Measurements from ENCODE around the gene NDUFB7. TPM values are rescaled to one million over a fixed set of nuclear protein-coding genes. Genes with fewer than 3 reads are reported as not detected.
"Not testable (repeated sequence)": the region's sequence is repeated elsewhere in the genome, so short reads cannot be mapped to it uniquely, and the experiment has no call there.

NDUFB7 gene
- total RNA-seq, 2 donors from 2014 or later: 79.7 to 132 TPM

DNA sequence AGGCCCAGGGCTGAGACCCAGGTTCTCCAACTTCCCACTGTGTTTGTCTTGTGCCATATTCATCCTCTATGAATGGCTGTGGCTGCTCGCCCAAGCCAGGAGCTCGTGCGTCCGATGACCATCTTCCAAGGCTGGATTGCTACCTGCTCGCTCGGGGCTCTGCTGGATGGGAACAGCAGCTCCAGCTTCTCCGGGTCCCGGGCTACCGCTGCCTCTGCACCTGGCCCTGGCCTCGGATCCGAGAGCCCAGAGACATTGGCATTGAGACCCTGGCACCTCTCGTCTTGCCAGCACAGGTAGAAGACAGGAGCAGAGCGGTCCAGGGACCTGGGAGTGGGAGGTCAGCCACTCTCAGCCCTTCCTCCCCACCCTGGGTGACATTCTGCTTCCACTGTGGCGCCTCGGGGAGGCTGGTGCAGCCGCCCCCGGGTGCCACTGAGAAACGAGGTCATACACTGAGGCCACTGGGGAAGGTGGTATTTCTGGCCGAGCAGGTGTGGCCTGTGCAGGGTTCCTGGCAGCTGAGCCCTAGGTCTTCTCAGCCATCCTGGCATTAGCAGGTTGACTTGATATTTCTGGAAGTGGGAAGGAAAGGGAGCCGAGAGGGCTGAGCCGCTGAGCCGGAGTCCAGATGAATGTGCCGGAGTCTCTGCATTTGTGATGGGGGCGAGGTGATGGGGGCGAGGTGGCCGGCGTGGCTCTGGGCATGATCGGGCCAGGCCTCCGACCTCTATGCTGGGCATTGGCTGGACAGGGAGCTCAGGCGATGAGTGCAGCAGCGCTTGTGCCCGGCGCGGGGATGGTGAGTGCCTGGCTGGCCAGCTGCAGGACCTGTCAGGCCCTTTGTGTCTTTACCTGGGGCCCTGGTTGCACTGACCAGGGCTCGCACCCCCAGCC, 18.6 kb downstream of the NDUFB7 start:
- ATAC-seq (replicated peaks): no peak
- H3K4me3 Mint-ChIP-seq: no peak overlapping the region
- H3K36me3 Mint-ChIP-seq (ENCODE audit: low read depth): peaks cover 23% of the 10 kb centered on the region
- H3K27me3 Mint-ChIP-seq: no peaks in the 10 kb centered on the region
- peaks cover 19% of the 10 kb centered on the region for H3K4me1 Mint-ChIP-seq
- no peaks in the 10 kb centered on the region for H3K9me3 Mint-ChIP-seq
- H3K27ac Mint-ChIP-seq: peak overlapping the region; percentile 66

DNA sequence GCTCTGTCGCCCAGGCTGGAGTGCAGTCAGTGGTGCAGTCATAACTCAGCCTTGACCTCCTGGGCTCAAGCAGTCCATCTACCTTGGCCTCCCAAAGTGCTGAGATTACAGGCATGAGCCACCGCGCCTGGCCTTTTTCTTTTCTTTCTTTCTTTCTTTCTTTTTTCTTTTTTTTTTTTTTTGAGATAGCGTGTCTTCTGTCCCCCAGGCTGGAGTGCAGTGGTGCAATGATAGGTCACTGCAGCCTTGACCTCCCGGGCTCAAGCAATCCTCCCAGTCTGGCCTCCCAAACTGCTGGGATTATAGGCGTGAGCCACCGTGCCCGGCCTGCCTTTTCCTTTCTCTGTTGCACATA, 19.9 kb downstream of the NDUFB7 start:
- not testable (repeated sequence) for H3K9me3 Mint-ChIP-seq; H3K27me3 Mint-ChIP-seq; ATAC-seq (replicated peaks); H3K4me3 Mint-ChIP-seq
- peaks cover 19% of the 10 kb centered on the region for H3K4me1 Mint-ChIP-seq
- peak overlapping the region; percentile 4 for H3K27ac Mint-ChIP-seq
- H3K36me3 Mint-ChIP-seq (ENCODE audit: low read depth): peaks cover 26% of the 10 kb centered on the region

DNA sequence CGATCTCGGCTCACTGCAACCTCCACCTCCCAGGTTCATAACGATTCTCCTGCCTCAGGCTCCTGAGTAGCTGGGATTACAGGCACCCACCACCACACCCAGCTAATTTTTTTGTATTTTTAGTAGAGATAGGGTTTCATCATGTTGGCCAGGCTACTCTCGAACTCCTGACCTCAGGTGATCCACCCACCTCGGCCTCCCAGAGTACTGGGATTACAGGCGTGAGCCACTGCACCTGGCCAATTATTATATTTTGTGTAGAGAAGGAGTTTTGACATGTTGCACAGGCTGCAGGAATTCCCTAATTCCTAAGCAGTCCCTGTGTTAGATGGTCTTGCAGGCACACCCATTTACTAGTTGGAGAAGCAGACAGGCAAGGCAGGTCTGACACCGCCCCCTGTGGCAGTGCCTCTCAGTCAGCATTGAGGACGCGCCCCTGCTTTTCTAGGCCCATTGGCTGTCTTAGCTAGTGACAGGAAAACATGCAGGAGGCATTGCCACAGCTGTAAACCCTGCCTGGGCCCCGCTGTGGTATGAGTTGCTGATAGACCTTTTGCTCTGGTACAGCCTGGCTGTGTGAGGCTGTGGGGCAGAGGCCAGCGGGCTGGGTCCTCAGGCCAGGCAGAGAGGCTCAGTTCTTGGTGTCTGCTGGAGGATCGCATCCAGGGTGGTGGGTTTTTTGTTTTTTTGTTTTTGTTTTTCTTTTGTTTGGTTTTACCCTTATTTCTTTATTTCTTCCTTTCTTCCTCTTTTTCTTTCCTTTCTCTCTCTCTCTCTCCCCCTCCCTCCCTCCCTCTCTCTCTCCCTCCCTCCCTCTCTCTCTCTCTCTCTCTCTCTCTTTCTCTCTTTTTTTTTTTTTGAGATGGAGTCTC, 20.5 kb downstream of the NDUFB7 start:
- peak overlapping the region; percentile 22 for H3K4me3 Mint-ChIP-seq
- H3K9me3 Mint-ChIP-seq, H3K27me3 Mint-ChIP-seq: not testable (repeated sequence)
- peaks cover 14% of the 10 kb centered on the region for H3K4me1 Mint-ChIP-seq
- H3K36me3 Mint-ChIP-seq (ENCODE audit: low read depth): peaks cover 23% of the 10 kb centered on the region
- peak overlapping the region; percentile 4 for H3K27ac Mint-ChIP-seq
- ATAC-seq (replicated peaks): peak; percentile 63

DNA sequence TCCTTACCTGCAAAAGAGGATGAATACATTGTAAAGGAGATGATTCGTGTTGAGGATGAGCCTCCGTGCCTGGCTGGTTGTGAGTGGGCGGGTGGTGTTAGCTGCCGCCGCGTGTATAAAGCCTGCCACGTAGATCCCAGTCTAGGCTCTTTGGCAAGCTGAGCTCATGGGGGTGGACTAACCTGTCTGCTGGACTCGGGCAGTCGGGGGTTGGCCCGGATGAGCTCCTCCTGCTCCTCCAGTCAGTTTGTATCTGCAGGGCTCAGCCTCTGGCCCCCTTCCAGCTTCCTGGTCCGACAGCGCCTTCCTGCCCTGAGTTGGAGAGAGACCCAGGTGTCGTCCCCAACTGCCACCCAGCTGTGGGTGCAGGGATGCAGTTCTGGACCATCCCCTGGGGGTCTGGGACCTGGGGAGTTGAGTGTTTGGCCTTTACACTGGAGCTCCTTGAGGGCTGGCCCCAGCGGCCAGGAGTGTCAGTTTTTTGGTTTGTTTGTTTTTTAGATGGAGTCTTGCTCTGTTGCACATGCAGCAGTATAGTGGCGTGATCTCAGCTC, 21.6 kb downstream of the NDUFB7 start:
- Mint-ChIP-seq H3K9me3 (no peaks in the 10 kb centered on the region), H3K4me3 (no peak overlapping the region), H3K36me3 (ENCODE audit: low read depth) (peaks cover 16% of the 10 kb centered on the region), H3K27ac (peak overlapping the region; percentile 4), H3K4me1 (peaks cover 5% of the 10 kb centered on the region), H3K27me3 (no peaks in the 10 kb centered on the region)
- ATAC-seq (replicated peaks): no peak

DNA sequence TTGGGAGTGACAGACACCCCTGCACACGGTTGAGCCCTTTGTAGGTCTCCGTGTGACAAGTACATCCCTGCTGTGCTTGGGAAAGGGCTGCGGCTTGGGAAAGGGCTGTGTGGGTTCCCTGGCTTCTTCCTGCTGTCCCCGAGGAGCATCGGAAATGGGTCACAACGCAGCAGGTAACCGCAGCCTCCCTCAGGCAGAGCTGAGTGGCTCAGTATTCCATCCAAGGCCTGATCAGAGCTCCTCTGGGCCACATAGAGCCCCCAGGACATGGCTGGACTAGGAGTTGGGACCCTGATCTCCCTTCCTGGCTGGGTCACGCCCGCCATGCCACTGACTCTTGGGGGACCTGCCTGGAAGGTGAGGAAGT, 26.2 kb downstream of the NDUFB7 start:
- Mint-ChIP-seq H3K9me3 (no peaks in the 10 kb centered on the region), H3K27ac (no peak overlapping the region), H3K27me3 (no peaks in the 10 kb centered on the region), H3K4me3 (no peak overlapping the region), H3K4me1 (peaks cover 5% of the 10 kb centered on the region), H3K36me3 (ENCODE audit: low read depth) (peaks cover 16% of the 10 kb centered on the region)
- no peak for ATAC-seq (replicated peaks)

DNA sequence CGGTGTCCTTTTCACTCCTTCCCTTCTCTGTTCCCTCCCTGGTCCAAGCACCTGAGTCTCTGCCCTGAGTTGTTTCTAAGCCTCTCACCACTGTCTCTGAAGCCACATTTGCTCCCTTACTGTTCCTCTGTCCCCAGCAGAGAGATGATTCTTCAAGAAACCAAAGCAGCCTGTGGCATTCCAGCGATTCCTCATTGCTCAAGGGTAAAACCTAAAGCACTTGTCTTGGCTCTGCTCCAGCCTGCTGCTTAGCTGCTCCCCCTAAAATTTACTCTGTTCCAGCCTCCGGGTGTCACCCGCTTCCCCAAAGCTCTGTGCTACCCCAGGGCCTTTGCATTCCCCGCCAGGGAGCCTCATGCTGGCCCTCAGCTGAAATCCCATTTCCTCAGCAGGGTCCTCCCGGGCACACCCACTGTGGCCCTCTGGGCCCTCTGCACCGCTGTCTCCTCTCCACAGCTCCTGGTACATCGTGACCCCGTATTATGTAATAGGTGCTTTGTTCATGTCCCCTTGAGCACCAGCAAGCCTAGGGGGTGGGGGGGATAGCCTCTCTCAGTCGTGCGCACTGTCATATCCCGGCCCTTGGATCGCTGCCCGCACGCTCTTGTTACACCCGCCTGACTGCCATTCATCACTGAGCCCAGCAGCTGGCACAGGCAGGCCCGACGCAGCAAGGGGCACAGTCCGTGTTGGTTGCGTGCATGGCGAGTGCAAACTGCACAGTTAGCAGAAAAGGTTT, 26.7 kb downstream of the NDUFB7 start:
- H3K27ac Mint-ChIP-seq: no peak overlapping the region
- H3K36me3 Mint-ChIP-seq (ENCODE audit: low read depth): peaks cover 16% of the 10 kb centered on the region
- H3K4me3 Mint-ChIP-seq: no peak overlapping the region
- H3K4me1 Mint-ChIP-seq: peaks cover 5% of the 10 kb centered on the region
- H3K9me3 Mint-ChIP-seq: no peaks in the 10 kb centered on the region
- no peaks in the 10 kb centered on the region for H3K27me3 Mint-ChIP-seq
- ATAC-seq (replicated peaks): no peak

DNA sequence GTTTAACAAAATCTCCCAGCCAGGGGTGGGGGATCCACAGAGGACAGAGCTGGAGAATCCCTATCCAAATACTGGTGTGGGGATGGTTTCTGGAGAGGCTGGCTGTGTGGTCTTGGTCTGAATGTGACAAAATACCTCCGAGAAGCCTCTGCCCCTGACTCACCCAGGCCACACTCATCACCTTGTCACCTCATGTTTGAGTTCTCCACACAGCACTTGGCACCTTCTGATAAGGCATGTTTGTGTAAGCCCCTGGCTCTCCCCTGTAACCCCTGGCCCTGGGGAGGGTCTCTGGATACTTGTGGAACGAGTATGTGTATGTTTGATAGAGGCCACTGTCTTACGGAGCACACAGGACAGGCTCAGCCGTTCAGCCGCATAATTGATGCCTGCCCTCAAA, 27.8 kb downstream of the NDUFB7 start:
- H3K4me3 Mint-ChIP-seq: no peak overlapping the region
- H3K36me3 Mint-ChIP-seq (ENCODE audit: low read depth): peaks cover 16% of the 10 kb centered on the region
- no peaks in the 10 kb centered on the region for H3K4me1 Mint-ChIP-seq
- H3K27ac Mint-ChIP-seq: no peak overlapping the region
- peak; percentile 71 for ATAC-seq (replicated peaks)
- no peaks in the 10 kb centered on the region for H3K27me3 Mint-ChIP-seq
- no peaks in the 10 kb centered on the region for H3K9me3 Mint-ChIP-seq

DNA sequence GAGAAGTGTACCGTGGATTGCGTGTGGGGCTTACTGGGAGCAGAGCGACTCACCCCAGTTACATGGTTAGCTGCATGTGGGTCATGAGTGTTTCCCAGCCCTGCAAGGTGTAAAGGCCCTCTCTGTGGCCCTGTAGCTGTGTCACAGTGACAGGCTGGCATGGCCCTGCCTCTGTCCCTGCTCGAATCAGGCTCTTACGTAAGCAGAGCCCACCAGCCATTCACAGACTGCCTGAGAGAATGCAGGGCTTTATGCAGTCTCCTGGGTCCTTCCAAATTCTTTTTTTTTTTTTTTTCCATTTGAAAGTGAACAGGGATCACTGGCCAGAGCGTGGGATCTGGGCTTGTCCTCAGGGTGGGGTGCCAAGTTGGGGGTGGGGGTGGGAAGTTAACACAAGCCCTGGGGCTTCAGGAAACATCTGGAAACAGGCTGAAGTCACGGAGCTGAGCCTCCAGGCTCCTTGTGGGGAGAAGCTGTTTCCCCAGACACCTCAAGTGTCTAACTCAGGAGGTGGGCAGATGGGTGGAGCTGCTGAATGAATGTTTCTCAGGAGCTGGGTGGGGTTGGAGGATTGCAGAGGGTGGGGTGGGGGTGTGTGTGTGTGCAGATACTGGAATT, 29.0 kb downstream of the NDUFB7 start:
- no peaks in the 10 kb centered on the region for H3K9me3 Mint-ChIP-seq
- H3K36me3 Mint-ChIP-seq (ENCODE audit: low read depth): peaks cover 7% of the 10 kb centered on the region
- H3K27me3 Mint-ChIP-seq: no peaks in the 10 kb centered on the region
- no peak overlapping the region for H3K27ac Mint-ChIP-seq
- peak; percentile 66 for ATAC-seq (replicated peaks)
- H3K4me3 Mint-ChIP-seq: no peak overlapping the region
- H3K4me1 Mint-ChIP-seq: no peaks in the 10 kb centered on the region

DNA sequence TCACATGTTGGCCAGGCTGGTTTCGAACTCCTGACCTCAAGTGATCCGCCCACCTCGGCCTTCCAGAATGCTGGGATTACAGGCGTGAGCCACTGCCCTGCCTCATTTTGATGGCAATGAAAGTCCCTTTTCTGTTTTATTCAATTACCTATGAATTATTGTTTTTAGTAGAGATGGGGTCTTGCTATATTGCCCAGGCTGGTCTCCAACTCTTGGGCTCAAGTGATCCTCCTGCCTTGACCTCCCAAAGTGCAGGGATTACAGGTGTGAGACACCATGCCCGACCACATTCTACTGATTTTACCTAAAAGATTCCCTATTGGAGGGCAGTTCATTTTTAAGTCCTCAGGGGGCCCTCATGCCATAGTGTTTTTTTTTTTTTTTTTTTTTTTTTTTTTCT, 29.9 kb downstream of the NDUFB7 start:
- not testable (repeated sequence) for H3K4me3 Mint-ChIP-seq; H3K9me3 Mint-ChIP-seq; H3K36me3 Mint-ChIP-seq (ENCODE audit: low read depth); ATAC-seq (replicated peaks); H3K4me1 Mint-ChIP-seq; H3K27me3 Mint-ChIP-seq; H3K27ac Mint-ChIP-seq

DNA sequence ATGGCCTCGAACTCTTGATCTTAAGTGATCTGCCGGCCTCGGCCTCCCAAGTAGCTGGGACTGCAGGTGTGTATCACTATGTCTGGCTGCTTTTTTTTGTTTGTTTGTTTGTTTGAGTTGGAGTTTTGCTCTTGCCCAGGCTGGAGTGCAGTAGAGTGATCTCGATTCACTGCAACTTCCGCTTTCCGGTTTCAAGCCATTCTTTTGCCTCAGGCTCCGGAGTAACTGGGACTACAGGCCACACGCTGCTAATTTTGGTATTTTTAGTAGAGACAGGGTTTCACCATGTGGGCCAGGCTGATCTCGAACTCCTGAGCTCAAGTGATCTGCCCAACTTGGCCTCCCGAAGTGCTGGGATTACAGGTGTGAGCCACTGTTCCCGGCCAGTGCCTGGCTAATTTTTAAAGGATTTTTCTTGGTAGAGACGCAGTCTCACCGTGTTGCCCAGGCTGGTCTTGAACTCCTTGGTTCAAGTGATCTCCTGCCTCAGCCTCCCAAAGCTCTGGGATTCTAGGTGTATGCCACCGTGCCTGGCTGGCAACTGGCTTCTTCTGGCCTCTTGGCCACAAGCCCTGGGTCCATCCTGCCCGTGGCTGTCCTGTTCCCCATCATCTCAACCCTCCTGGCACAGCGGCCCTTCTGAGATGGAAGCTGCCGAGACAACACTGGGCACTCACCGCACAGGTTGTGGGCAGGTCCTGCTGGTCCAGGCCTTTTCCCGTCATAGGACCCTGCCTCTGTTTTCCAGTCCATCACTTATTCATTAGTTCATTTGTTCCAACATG, 30.9 kb downstream of the NDUFB7 start:
- peaks cover 7% of the 10 kb centered on the region for H3K36me3 Mint-ChIP-seq (ENCODE audit: low read depth)
- no peaks in the 10 kb centered on the region for H3K27me3 Mint-ChIP-seq
- no peak for ATAC-seq (replicated peaks)
- no peaks in the 10 kb centered on the region for H3K4me1 Mint-ChIP-seq
- no peak overlapping the region for H3K4me3 Mint-ChIP-seq
- H3K9me3 Mint-ChIP-seq: no peaks in the 10 kb centered on the region
- no peak overlapping the region for H3K27ac Mint-ChIP-seq

DNA sequence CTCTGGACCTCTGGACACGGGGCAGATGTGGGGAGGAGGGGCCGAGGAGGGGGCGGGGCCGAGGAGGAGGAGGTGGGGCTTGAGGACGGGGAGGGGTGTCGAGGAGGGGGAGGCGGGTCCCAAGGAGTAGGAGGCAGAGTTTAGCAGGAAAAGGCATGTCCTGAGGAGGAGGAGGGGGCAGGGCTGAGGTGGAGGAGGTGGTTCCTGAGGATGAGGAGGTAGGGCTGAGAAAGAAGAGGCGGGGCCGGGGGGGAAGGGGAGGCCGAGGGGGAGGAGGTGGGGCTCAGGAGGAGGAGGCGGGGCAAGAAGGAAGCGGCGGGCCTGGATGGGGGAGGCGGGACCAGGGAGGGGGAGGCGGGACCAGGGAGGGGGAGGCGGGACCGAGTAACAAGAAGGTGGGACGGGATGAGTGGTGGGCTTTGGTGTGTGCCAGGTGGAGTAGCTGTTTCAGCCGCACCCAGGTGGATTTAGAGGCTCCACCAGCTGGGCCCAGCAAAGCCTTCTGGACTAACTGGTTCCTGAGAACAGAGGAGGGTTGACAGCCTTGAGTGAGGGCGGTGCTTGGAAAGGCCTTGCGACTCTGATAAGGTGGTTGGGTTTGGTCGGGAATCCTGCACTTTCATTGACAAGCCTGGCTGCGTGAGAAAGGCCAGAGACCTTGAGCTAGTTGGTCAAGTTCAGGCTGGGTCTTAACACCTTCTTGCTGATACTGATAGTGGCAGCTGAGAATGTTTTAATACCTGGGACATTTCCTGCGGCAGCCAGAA, 34.8 kb downstream of the NDUFB7 start:
- H3K4me1 Mint-ChIP-seq: no peaks in the 10 kb centered on the region

DNA sequence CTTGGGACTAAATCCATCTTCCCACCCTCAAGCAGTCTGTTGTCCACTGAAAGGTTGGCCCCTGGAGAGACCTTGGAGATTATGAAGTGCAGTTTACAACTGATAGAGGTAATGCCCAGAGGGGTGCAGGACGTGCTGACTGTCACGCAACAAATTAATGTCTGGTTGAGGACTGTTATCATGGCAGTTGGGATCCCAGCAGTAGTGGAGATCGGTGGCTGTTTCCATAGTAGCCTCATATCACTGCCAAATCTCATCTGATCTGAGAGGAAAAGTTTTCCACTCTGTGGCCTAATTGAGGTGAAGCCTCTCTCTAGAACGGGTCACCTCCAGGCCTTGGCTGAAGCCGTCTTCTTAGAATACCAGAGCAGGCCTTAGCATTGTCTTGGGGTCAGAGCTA, 38.4 kb downstream of the NDUFB7 start:
- Mint-ChIP-seq H3K36me3 (ENCODE audit: low read depth) (peaks cover 18% of the 10 kb centered on the region), H3K4me3 (no peak overlapping the region), H3K9me3 (no peaks in the 10 kb centered on the region), H3K27ac (no peak overlapping the region), H3K4me1 (peaks cover 9% of the 10 kb centered on the region), H3K27me3 (no peaks in the 10 kb centered on the region)
- ATAC-seq (replicated peaks): no peak

More for the DNA sequence above, 34.8 kb downstream of the NDUFB7 start:
- H3K27me3 Mint-ChIP-seq: no peaks in the 10 kb centered on the region
- no peak overlapping the region for H3K27ac Mint-ChIP-seq
- no peak overlapping the region for H3K4me3 Mint-ChIP-seq
- ATAC-seq (replicated peaks): peak; percentile 64
- no peaks in the 10 kb centered on the region for H3K9me3 Mint-ChIP-seq
- peaks cover 22% of the 10 kb centered on the region for H3K36me3 Mint-ChIP-seq (ENCODE audit: low read depth)

DNA sequence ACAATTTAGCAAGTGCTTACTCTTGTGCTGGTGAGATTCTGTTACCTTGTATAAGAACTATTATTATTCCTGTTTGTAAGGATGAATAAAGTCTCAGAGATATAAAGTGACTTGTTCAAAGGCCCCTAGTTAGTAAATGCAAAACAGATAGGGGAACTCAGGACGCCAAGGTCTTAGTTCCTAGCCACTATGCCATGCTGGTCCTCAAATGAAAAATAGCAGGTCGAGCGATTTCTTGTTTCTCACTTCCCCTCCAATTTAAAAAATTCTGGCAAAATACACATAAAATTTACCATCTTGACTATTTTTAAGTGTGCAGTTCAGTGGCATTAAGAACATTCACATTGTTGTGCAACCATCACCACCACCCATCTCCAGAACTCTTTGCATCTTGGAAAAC, 41.4 kb downstream of the NDUFB7 start:
- H3K27me3 Mint-ChIP-seq: no peaks in the 10 kb centered on the region
- H3K36me3 Mint-ChIP-seq (ENCODE audit: low read depth): peaks cover 18% of the 10 kb centered on the region
- no peak for ATAC-seq (replicated peaks)
- H3K4me1 Mint-ChIP-seq: peaks cover 14% of the 10 kb centered on the region
- no peaks in the 10 kb centered on the region for H3K9me3 Mint-ChIP-seq
- H3K4me3 Mint-ChIP-seq: peak overlapping the region; percentile 95
- H3K27ac Mint-ChIP-seq: no peak overlapping the region
